Tibial artery (tissue), 4 donors: ENCODE measurements around the gene PLCG2.
A peak's percentile ranks its signal among the peaks of the same experiment; 100 is the strongest.

Experiments
- DNase-seq, 2 donors: peaks; one replicate each; pipeline ENCODE4 v3.0.0-alpha.2; 2019
- H3K27ac ChIP-seq, 2 donors: fragments of 200-600 bp; sonication (generic) in 1 of 2; 1 replicate in 1 of 2; 2 replicates in 1 of 2; pipeline ENCODE4 v1.5.1; 2018 to 2019; ENCODE audit warnings: mild to moderate bottlenecking in 1 of 2
- H3K27me3 ChIP-seq, 2 donors: fragments of 200-600 bp; sonication (generic) in 1 of 2; one replicate each; pipeline versions ENCODE4 v1.5.1 to v1.6.0; 2016 to 2019
- H3K36me3 ChIP-seq, 3 donors: fragments of 200-600 bp; sonication (generic) in 2 of 3; one replicate each; pipeline ENCODE4 v1.5.1; 2016 to 2019; ENCODE audit warnings: mild to moderate bottlenecking in 2 of 3
- H3K4me1 ChIP-seq, 4 donors: fragments of 200-600 bp; sonication (generic) in 2 of 4; 1 replicate in 3 of 4; 2 replicates in 1 of 4; pipeline ENCODE4 v1.5.1; 2016 to 2019
- H3K4me3 ChIP-seq, 2 donors: fragments of 200-600 bp; sonication (generic) in 1 of 2; 1 replicate in 1 of 2; 2 replicates in 1 of 2; pipeline ENCODE4 v1.5.1; 2018 to 2019; ENCODE audit warnings: mild to moderate bottlenecking in 2 of 2
- H3K9me3 ChIP-seq, 3 donors: fragments of 200-600 bp; sonication (generic) in 1 of 3; one replicate each; pipeline ENCODE4 v1.5.1; 2016 to 2019
- intact Hi-C: fragments of 100-400 bp; cut with DNase I; formaldehyde crosslinking; loops from one replicate; pipeline ENCODE4 v1.15.0; 2023; ENCODE audit warnings: low total_unique reads
- TF ChIP-seq, protein P1 (sequence below), 2 experiments: fragments of 200-600 bp in 1 of 2; fragments of 450-650 bp in 1 of 2; IDR thresholded peaks; one replicate each; pipeline ENCODE4 v1.5.1; 2017 to 2019; ENCODE audit warnings: antibody characterized with exemption in 2 of 2, mild to moderate bottlenecking in 1 of 2, moderate library complexity in 1 of 2

The PLCG2 gene

DNA sequence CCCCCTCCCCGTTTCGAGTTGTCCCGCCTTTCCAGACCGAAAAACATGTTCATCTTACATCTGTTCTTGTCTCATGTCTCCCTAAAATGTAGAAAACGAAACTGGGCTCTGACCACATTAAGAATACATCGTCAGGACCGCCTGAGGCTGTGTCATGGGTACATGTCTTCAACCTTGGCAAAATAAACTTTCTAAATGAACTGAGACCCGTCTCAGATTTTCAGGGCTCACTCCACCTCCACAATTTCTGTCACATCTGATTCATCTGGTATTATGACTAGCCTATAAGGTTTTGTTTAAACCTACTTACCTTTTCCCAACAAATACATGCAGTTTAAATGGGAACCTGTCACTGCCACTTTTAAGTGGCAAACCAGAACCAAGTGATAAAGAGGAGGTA, 231.6 kb downstream of the PLCG2 start:
- peaks cover 0 to 14% (median 8%) of the 10 kb centered on the region in 3 donors for H3K9me3 ChIP-seq
- intact Hi-C loops, result no loop called here
- DNase-seq, result no peak
- H3K36me3 ChIP-seq, result no peaks in the 10 kb centered on the region
- H3K4me3 ChIP-seq, result peak overlapping the region; percentile 42 to 53
- TF ChIP-seq, protein P1, sequence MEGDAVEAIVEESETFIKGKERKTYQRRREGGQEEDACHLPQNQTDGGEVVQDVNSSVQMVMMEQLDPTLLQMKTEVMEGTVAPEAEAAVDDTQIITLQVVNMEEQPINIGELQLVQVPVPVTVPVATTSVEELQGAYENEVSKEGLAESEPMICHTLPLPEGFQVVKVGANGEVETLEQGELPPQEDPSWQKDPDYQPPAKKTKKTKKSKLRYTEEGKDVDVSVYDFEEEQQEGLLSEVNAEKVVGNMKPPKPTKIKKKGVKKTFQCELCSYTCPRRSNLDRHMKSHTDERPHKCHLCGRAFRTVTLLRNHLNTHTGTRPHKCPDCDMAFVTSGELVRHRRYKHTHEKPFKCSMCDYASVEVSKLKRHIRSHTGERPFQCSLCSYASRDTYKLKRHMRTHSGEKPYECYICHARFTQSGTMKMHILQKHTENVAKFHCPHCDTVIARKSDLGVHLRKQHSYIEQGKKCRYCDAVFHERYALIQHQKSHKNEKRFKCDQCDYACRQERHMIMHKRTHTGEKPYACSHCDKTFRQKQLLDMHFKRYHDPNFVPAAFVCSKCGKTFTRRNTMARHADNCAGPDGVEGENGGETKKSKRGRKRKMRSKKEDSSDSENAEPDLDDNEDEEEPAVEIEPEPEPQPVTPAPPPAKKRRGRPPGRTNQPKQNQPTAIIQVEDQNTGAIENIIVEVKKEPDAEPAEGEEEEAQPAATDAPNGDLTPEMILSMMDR (IDR thresholded peaks at IDR 0.05), result no peak
- H3K27me3 ChIP-seq, result peaks cover 0 to 6% of the 10 kb centered on the region in 2 donors
- H3K27ac ChIP-seq, result no peak overlapping the region
- H3K4me1 ChIP-seq, result no peaks in the 10 kb centered on the region

DNA sequence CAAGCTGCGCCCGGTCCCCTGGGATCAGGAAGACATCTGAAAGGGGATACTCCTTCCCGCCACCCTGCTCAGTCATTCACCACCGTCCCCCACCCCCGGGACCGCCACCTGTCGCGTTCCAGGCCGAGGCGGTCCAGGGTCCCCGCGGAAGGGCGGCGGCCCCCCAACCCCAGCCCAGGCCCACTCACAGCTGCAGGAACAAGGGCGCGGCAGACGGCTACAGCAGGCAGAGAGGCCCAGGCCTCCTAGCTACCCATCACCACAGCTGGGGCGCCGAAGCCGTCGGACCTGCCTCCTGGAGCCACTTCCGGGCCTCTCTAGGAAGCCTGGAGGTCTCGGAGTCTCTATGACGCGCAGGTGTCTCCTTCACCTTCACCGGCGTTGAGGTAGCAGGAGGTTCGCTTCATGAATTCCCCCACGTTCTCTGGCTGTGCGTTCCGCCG, 232.1 kb downstream of the PLCG2 start, which contains the start of gene SDR42E1:
Gene SDR42E1, minus strand, starts transcription at position 272 of the 443 bp plus-strand sequence. CDS start 10,612 bp downstream, outside the sequence.
- intact Hi-C loops, result no loop called here
- no peak for DNase-seq
- peaks cover 0 to 6% of the 10 kb centered on the region in 2 donors for H3K27me3 ChIP-seq
- peaks cover 0 to 14% (median 8%) of the 10 kb centered on the region in 3 donors for H3K9me3 ChIP-seq
- TF ChIP-seq, protein P1 (IDR thresholded peaks at IDR 0.05), result no peak
- H3K4me1 ChIP-seq, result peaks cover 0 to 4% (median 0%) of the 10 kb centered on the region in 4 donors
- H3K27ac ChIP-seq, result no peak within 1 kb of the TSS
- peak within 1 kb of the TSS; percentile 42 to 53 for H3K4me3 ChIP-seq
- H3K36me3 ChIP-seq, result no peaks in the 10 kb centered on the region
